HG02763 (cell line): Measurements from ENCODE around the gene AKAP13.
"Not testable (repeated sequence)": the region's sequence is repeated elsewhere in the genome, so short reads cannot be mapped to it uniquely, and the experiment has no call there.

Source experiments
- ATAC-seq: cut with Tn5 transposase; IDR thresholded peaks from one replicate; pipeline ENCODE4 v1.9.1; 2021; ENCODE audit warnings: mild to moderate bottlenecking, moderate library complexity; ENCODE audit not compliant: unreplicated experiment

The AKAP13 gene

GRCh38 chr15:85470563-85471271, 90.3 kb downstream of the AKAP13 start:
- ATAC-seq = no peak

- ATAC-seq = no peak
Observed at GRCh38 chr15:85472349-85472748, 91.9 kb downstream of the AKAP13 start.

- no peak for ATAC-seq
Observed at GRCh38 chr15:85473455-85473854, 93.1 kb downstream of the AKAP13 start.

GRCh38 chr15:85474700-85475316, 94.4 kb downstream of the AKAP13 start:
- no peak for ATAC-seq

GRCh38 chr15:85475317-85475701, 94.9 kb downstream of the AKAP13 start:
- ATAC-seq = no peak

- no peak for ATAC-seq
Observed at GRCh38 chr15:85475711-85476110, 95.3 kb downstream of the AKAP13 start.

GRCh38 chr15:85477061-85477460, 96.7 kb downstream of the AKAP13 start:
- ATAC-seq = no peak

GRCh38 chr15:85477730-85478129, 97.3 kb downstream of the AKAP13 start:
- ATAC-seq = no peak

- no peak for ATAC-seq
Observed at GRCh38 chr15:85479071-85479647, 98.8 kb downstream of the AKAP13 start.

GRCh38 chr15:85480923-85481322, 100.5 kb downstream of the AKAP13 start:
- ATAC-seq = no peak

GRCh38 chr15:85481543-85481942, 101.1 kb downstream of the AKAP13 start:
- ATAC-seq = not testable (repeated sequence)

- no peak for ATAC-seq
Observed at GRCh38 chr15:85482894-85483293, 102.5 kb downstream of the AKAP13 start.

- ATAC-seq = not testable (repeated sequence)
Observed at GRCh38 chr15:85483955-85484354, 103.6 kb downstream of the AKAP13 start.

- ATAC-seq = not testable (repeated sequence)
Observed at GRCh38 chr15:85484923-85485322, 104.5 kb downstream of the AKAP13 start.

- peak; percentile 66 for ATAC-seq
Observed at GRCh38 chr15:85485956-85486567, 105.7 kb downstream of the AKAP13 start.

GRCh38 chr15:85487796-85488195, 107.4 kb downstream of the AKAP13 start:
- not testable (repeated sequence) for ATAC-seq

GRCh38 chr15:85488997-85489396, 108.6 kb downstream of the AKAP13 start:
- ATAC-seq = no peak

- no peak for ATAC-seq
Observed at GRCh38 chr15:85489773-85490493, 109.5 kb downstream of the AKAP13 start.

GRCh38 chr15:85490856-85491255, 110.5 kb downstream of the AKAP13 start:
- no peak for ATAC-seq

GRCh38 chr15:85491691-85492090, 111.3 kb downstream of the AKAP13 start:
- no peak for ATAC-seq

GRCh38 chr15:85492406-85492805, 112.0 kb downstream of the AKAP13 start:
- no peak for ATAC-seq
